GM18858 (cell line): ENCODE measurements around the gene CORT.
"Not testable (repeated sequence)": the region's sequence is repeated elsewhere in the genome, so short reads cannot be mapped to it uniquely, and the experiment has no call there.

Experiments used
- ATAC-seq: cut with Tn5 transposase; IDR thresholded peaks from one replicate; pipeline ENCODE4 v1.9.1; 2021; ENCODE audit not compliant: unreplicated experiment

Gene CORT

GRCh38 chr1:10449751-10450150 is at the start of gene CORT:
CORT (plus strand) TSS chr1:10450031; CDS start chr1:10450224, 193 bp downstream.
- ATAC-seq = no peak

- no peak for ATAC-seq
Observed at GRCh38 chr1:10401281-10401680, 48.5 kb upstream of the CORT start.

GRCh38 chr1:10402729-10403274 is 47.0 kb upstream of the CORT start:
- ATAC-seq = no peak

GRCh38 chr1:10407201-10407600 is 42.6 kb upstream of the CORT start:
- ATAC-seq = no peak

GRCh38 chr1:10415211-10415930 is 34.5 kb upstream of the CORT start:
- no peak for ATAC-seq

GRCh38 chr1:10415967-10416366 is 33.9 kb upstream of the CORT start:
- ATAC-seq = not testable (repeated sequence)

- not testable (repeated sequence) for ATAC-seq
Observed at GRCh38 chr1:10418741-10419140, 31.1 kb upstream of the CORT start.

GRCh38 chr1:10419351-10419750 is 30.5 kb upstream of the CORT start:
- no peak for ATAC-seq

- no peak for ATAC-seq
Observed at GRCh38 chr1:10421637-10422036, 28.2 kb upstream of the CORT start.

- ATAC-seq = no peak
Observed at GRCh38 chr1:10424034-10424433, 25.8 kb upstream of the CORT start.

GRCh38 chr1:10424651-10425050 is 25.2 kb upstream of the CORT start:
- ATAC-seq = no peak

GRCh38 chr1:10425826-10426534 is 23.9 kb upstream of the CORT start:
- not testable (repeated sequence) for ATAC-seq

- ATAC-seq = not testable (repeated sequence)
Observed at GRCh38 chr1:10426535-10426848, 23.3 kb upstream of the CORT start.

- no peak for ATAC-seq
Observed at GRCh38 chr1:10428984-10429383, 20.8 kb upstream of the CORT start.

- ATAC-seq = no peak
Observed at GRCh38 chr1:10429868-10430215, 20.0 kb upstream of the CORT start.

GRCh38 chr1:10430216-10431069 is 19.4 kb upstream of the CORT start, which contains the start of gene CENPS:
CENPS (plus strand) TSS chr1:10430433; CDS start chr1:10430518, 85 bp downstream.
- ATAC-seq = no peak

- ATAC-seq = no peak
Observed at GRCh38 chr1:10431070-10431730, 18.6 kb upstream of the CORT start.

GRCh38 chr1:10432910-10433700 is 16.7 kb upstream of the CORT start:
- ATAC-seq = no peak

GRCh38 chr1:10433790-10434189 is 16.0 kb upstream of the CORT start:
- no peak for ATAC-seq

GRCh38 chr1:10434590-10434989 is 15.2 kb upstream of the CORT start:
- no peak for ATAC-seq
